Stimulated activated CD4-positive, alpha-beta T cell treated with anti-CD3 and anti-CD28 coated beads, TNF-alpha, amount 100 ng/mL, for 4 hours (primary cell): ENCODE data around the gene KRTCAP2.
A peak's percentile ranks its signal among the peaks of the same experiment; 100 is the strongest.
"Not testable (repeated sequence)": the region's sequence is repeated elsewhere in the genome, so short reads cannot be mapped to it uniquely, and the experiment has no call there.

ENCODE experiments used
- DNase-seq, 3 experiments: peaks; one replicate each; pipeline ENCODE4 v3.0.0-alpha.2; 2020; ENCODE audit warnings: low read depth in 3 of 3

The KRTCAP2 gene

DNA sequence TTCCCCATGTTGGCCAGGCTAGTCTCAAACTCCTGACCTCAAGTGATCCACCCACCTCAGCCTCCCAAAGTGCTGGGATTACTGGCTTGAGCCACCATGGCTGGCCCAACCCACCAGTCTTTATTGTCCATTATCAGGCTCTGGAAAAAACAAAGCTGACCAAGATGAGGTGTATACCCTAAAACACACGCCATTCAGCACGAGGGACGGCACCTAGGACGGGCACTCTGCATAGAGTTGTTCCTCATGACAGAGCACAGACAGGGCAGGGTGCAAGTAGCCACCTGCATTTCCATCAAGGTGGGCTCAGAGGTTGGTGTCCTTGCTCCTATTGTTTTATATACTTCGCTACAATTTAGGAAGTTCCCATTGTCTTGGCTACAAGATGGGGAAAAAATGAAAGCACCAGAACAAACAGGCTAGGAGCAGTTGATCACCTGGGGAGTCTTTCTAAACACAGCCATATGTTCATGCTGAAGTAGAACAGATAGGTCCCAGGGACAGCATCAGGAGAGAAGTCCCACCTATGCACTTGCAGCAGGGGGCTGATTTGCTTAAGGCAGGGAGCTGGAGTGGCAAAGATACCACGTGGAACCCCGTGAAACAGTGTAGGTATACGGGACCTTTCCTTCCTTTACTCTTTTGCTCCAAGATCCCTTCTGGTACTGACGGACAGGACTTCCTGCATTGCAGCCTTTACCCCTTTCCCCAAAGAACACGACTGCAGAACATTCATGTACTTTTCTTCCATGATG, 4.5 kb downstream of the KRTCAP2 start:
- no peak for DNase-seq

DNA sequence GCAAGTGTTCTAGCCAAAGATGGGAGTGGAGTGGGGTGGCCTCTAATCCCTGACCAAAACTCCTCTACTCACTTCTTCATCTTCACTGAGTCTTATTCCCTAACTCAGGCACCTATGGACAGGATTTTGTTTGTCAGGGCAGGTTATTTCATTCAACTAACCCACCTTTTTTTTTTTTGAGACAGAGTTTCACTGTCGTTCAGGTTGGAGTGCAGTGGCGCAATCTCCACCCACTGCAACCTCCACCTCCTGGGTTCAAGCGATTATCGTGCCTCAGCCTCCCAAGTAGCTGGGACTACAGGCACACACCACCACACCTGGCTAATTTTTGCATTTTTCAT, 5.0 kb downstream of the KRTCAP2 start:
- DNase-seq: not testable (repeated sequence)

DNA sequence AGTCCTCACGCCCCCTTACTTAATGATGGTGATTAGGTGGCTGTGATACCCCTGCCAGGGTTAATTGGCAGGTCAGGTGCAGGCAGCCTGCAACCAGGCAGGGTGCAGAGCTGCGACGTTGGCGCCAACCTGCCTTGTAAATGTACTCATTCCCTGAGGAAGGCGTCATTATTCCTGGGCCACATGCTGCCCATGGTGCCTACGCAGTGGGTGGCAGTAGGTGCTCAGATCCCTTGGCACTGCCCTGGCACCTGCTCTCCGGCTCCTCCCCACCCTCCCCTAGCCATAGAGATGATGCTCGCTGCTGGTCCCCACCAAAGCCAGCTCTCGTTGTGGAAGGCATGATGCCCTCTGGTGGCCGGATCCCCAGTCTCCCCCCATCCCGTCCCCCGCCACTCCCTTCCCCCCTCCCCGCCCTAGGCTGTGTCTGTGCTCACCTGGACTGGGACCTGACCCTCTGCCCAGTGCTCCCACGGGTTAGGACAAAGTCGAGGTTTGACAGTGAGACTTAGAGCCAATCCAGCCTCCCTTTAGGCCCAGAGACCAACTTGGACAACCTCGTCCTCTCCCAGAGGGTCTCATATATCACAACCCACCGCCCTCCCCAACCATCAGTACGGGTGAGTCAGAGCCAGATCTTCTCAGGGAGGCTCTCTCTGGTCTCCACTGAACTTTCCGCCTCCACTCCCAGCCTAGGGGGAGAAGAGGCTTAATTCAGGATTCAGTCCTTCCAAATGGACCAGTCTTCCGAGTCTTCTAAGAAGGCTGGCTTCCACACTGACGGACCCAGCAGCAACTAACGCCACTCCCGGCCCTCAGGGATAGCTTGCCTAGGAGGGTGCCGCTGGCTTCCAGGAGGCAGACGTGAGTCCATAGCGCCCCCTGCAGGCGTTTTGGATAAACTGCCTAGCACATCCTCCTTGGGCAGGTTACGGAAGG, 5.7 kb downstream of the KRTCAP2 start:
- peak; percentile 66 to 83 (median 79) for DNase-seq

DNA sequence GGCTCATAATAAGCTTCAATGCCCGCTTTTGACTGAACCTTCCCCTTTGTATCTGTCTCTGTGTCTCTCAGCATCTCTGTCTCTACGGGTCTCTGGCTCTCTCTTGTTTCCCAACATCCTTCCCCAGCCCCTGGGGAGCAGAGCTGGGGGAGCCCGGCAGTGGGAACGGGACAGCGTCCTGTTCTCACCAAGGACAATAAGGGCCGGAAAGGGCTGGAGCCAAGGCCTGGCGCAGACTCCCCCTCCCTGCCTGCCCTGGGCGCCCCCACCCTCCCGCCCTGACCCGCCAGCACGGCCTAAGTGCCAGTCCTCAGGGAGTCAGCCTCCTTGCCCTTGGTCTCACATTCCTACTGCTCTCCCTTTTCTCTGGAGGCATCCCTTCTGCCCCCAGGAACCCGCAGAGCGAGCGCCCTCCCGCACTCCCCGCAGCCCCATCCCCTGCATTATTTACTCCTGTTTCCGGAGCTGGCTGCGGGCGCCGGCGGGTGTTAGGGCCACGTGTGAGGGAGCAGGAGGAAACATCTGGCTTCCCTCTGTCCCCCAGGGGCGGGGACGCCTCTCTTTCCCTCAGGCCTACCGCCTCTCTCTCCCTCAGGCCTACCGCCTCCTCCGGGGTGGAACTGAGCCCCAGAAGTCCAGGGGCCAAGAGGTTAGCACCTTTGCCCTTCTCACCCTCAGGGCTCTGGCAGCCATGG, 6.5 kb downstream of the KRTCAP2 start:
- DNase-seq: no peak

DNA sequence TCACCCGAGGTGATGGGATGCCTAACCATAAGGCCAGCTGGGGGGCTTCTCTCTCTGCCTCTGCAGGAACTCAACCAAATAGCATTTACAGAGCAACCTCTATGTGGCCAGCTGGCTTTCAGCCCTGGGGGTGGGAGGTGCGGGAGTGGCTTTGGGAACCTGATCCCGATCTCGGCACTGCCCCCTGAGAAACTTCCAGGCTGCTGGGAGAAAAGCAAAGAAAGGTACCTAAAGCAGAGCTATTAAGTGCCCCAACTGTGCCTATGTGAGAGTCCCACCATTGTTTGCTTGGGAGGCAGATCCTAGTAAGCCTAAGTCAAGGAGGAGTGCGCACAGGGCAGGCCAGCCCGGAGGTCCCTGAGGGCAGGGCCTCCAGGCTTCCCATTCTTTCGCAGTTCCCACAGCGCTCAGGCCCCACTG, 7.0 kb downstream of the KRTCAP2 start:
- no peak for DNase-seq

DNA sequence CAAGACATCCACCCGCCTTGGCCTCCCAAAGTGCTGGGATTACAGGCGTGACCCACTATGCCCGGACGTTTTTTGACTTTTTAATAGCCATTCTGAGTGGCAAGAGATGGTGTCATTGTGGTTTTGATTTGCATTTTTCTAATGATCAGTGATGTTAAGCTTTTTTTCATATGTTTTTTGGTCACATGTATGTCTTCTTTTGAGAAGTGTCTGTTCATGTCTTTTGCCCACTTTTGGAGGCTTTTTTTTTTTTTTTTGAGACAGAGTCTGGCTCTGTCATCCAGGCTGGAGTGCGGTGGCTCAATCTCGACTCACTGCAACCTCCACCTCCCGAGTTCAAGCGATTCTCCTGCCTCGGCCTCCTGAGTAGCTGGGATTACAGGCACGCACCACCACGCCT, 8.5 kb downstream of the KRTCAP2 start:
- DNase-seq: not testable (repeated sequence)

DNA sequence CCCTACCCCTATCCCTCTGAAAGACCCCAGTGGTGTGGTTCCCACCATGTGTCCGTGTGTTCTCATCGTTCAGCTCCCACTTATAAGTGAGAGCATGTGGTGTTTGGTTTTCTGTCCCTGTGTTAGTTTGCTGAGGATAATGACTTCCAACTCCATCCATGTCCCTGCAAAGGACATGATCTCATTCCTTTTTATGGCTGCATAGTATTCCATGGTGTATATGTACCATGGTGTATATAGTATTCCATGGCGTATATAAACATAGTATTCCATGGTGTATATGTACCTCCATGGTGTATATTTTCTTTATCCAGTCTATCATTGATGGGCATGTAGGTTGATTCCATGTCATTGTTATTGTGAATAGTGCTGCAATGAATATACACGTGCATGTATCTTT, 9.3 kb downstream of the KRTCAP2 start:
- not testable (repeated sequence) for DNase-seq

DNA sequence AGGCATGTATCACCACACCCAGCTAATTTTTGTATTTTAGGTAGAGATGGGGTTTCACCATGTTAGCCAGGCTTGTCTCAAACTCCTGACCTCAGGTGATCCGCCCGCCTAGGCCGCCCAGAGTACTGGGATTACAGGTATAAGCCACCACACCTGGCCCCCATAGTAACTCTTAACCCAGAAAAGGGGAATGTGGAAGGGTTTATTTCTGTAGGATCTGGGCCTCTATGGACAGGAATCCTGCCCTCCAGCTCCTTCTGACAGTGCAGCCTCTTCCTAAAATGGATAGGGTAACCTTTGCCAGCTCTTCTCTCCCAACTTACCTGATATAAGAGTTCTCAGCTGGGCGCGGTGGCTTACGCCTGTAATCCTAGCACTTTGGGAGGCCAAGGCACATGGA, 10.5 kb downstream of the KRTCAP2 start:
- not testable (repeated sequence) for DNase-seq

DNA sequence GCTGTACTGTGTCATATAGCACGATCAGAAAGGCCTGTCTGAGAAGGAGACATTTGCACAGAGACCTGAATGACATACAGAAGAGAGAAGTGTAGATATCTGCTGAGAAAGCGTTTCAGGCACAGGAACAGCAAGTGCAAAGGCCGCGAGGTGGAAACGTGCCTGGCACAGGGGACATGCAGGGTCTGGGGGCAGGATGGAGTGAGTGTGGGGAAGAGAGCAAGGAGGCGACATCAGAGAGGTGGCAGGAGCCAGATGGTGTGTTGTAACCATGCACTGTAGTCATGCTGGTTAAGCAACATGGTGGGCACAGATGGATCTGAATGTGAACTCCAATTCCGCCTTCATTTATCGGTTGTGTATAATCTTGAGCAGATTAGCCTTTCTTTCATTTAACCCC, 13.0 kb downstream of the KRTCAP2 start:
- DNase-seq: no peak

DNA sequence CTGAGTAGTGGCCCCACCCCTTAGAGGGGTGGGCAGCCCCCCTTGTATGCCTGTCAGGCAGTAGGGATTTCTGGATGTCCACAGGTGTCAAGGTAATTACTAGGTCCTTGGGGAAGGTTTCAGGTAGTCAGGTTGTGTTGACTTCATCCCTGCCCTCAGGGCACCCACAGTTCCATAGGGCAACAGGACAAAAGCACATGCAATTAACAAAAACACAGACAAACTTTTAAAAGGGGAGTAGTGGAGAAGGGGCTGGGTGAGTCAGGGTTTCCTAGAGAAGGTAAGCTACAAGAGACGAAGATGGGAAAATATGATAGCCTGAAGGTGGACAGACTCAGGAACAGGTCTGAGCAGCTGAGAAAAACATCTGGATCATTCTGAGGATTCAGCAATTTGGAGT, 14.1 kb downstream of the KRTCAP2 start:
- DNase-seq: no peak

DNA sequence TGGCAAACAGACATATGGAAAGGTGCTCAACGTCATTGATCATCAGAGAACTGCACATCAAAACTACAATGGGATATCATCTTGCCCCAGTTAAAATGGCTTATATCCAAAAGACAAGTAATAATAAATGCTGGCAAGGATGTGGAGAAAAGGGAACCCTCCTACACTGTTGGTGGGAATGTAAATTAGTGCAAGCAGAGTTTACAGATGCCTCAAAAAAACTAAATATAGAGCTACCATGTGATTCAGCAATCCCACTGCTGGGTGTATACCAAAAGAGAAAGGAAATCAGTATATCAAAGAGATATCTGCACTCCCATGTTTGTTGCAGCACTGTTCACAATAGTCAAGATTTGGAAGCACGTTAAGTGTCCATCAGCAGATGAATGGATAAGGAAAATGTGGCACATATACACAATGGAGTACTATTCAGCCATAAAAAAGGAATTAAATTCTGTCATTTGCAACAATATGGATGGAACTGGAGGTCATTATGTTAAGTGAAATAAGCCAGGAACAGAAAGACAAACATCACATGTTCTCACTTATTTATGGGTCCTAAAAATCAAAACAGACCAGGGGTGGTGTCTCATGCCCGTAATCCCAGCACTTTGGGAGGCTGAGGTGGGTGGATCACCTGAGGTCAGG, 17.0 kb downstream of the KRTCAP2 start:
- DNase-seq: not testable (repeated sequence)

DNA sequence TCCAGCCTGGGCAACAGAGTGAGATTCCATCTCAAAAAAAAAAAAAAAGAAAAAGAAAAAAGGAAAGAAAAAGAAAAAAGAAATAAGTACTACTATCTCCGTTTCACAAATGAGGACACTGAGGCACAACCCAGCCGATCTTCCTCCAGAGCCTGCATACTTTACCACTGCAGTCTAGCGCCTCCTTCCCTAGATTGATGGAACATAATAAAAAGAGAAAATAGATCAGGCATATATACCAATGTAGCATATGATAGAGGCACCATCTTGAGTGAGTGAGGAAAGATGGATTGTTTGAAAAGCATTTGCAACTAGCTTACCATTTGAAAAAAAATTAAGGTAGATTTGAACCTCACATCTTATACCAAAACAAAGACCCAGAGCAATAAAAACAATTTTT, 27.6 kb downstream of the KRTCAP2 start:
- no peak for DNase-seq

DNA sequence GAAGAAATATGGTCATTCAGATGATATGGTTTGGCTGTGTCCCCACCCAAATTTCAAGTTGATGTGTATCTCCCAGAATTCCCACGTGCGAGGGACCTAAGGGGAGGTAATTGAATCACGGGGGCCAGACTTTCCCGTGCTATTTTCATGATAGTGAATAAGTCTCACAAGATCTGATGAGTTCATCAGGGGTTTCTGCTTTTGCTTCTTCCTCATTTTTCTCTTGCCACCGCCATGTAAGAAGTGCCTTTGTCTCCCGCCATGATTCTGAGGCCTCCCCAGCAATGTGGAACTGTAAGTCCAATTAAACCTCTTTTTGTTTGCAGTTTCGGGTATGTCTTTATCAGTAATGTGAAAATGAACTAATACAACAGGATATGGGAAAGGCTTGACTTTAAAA, 31.4 kb downstream of the KRTCAP2 start:
- no peak for DNase-seq

DNA sequence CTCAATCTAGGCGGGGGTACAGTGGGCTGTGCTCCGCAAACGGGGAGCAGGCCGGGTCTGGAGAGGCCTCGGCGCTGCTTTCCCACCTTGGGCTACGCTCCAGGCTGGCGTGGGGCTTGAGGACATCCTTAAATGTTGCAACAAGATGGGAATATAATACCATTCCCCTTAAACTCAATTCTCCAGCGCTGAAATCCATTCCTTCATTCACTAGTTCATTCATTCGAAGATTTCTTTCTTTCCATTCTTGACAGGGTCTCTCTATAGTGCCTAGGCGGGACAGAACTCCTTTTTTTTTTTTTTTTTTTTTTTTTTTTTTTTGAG, 32.5 kb downstream of the KRTCAP2 start:
- no peak for DNase-seq

DNA sequence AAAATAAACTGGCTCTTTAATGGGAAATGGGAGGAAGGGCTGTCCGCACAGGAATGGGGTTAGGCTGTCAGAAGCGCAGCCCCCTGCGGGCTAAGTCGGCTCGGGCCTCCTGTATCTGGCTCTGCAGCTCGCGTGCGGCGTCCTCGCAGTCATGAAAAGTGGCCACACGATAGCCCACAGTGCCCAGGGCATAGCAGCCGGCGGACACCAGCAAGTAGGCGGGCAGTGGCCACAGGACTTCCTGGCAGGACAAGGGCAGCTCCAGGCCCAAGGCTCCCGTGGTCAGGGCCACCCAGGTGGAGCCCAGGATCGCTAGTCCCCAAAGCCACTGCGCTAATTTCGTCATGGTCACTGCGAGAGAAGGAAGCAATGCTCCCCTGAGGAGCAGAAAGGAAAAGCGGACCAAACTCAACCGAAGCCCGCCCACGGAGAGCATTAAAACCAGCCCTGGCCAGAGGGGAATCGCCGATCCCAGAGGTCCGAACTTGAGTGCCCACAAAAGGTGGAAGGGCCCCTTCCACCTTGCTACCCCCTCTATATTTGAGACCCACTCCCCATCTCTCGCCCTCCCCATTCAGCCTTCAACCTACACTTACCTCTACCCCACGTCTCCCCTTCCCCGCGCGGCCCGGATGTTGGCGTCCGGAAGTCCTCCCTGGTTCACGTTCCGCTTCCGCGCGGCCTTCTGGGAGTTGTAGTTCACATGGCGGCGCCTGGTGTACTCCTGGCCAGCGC, 33.0 kb downstream of the KRTCAP2 start, which contains the start of gene DPM3:
TSS of gene DPM3 (minus strand) at position 637 of the 735 bp plus-strand sequence. CDS start at position 346, 291 bp downstream.
- peak; percentile 79 to 82 (median 81) for DNase-seq

DNA sequence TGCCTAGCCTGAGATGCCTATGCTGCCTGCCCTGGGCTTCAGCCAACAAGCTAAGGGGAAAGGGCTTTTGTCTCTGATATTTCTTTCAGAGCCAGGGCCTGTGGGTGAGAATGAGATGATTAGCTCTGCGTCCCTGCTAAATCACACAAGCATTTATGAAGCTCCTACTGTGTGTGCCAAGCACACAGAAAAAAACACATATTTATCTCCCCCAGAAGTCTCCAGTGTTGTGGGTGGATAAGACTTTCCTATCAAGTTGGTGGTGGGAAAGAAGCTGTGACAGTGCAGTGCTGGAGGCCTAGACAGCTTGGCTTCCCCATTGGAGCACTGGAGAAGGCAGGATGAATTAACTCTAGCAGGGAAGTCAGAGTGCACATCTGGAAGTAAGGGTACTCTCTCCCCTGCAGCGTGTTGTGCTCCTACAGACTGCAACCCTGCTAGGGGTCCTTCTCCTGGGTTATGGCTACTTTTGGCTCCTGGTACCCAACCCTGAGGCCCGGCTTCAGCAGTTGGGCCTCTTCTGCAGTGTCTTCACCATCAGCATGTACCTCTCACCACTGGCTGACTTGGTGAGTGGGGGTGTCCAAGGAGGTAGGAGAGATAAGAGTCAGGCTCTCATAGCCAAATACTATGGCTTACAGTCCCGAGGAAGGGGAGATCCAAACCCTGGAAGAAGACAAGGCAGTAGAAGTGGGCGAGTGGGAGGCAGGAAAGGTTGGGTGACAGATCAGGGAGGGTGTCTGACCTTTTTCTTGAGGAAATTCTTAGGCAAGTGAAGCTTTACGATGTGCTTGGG, 35.8 kb downstream of the KRTCAP2 start:
- no peak for DNase-seq

DNA sequence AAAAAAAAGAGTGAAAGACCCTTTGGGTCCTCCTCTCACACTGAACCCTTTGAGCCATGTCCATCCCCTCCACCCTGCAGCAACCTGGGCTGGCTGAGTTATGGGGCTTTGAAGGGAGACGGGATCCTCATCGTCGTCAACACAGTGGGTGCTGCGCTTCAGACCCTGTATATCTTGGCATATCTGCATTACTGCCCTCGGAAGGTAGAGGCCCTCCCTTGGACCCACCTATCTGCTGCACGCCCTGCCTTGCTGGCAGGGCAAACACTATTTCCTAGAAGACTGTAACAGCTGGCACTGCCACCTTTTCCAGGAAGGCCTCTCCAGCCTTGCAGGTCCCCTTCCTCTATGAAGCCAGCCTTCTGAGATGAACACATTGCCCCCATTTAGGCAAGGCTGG, 36.4 kb downstream of the KRTCAP2 start:
- no peak for DNase-seq

DNA sequence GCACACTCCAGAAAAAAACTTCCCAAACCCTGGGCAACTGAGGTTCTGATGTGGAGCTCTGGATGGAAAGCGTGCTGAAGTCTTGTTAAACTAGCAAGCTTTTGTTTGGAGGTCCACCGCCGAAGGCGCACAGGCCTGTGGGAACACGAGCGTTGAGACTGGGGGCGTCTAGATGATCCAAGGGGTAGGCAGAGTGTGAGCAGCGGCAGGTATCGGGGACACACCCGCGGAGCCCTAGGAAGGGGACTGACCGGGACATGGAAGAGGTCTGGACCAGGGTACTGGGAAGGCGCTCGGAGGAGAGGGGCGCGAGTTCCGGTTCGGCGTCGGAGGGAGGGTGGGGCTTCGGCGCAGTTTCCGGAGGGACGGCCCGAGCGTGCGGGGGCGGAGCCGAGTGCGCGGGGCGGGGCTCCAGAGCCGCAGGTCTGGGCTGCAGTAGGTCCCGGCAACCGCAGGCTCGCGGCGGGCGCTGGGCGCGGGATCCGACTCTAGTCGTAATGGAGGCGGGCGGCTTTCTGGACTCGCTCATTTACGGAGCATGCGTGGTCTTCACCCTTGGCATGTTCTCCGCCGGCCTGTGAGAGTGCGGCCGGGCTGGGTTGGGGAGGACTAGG, 37.6 kb downstream of the KRTCAP2 start, which contains the start of gene SLC50A1:
TSS of gene SLC50A1 (plus strand) at position 438 of the 614 bp plus-strand sequence. CDS start at position 498, 60 bp downstream.
- peak; percentile 81 to 86 (median 83) for DNase-seq

DNA sequence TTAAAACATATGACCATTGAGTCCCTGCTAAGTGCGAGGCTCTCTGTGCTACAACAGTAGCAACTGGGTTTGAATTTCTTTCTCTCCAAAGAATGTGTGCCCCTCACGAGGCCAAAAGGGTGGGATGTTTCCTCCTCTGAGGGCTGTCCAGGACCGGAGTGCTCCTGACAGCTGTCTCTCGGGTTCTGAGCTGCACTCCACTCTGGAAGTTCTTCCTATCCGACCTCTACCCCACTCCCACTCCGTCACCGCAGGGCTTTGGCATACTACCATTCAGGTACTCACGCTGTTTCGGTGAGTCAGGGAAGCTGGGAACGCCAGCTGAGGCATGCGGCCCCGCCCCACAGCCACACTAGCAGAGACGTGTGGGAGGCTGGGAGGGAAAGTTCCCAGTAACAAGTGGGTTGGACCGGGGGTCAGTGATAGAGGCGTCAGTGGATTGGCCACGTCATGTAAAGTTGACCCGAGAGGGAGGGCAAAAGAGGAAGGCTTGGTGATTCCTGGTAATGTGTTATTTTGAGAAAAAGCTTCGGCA, 38.2 kb downstream of the KRTCAP2 start:
- DNase-seq: peak; percentile 54 to 66 (median 58)
